ENCODE measurements around the gene HS2ST1.
"Not testable (repeated sequence)": the region's sequence is repeated elsewhere in the genome, so short reads cannot be mapped to it uniquely, and the experiment has no call there.

Gene HS2ST1

GRCh38 chr1:86914601-86914997 lies at the start of gene HS2ST1:
TSS of gene HS2ST1 (plus strand) at chr1:86914635.
- H2AFZ ChIP-seq (ENCODE audit: low read depth, low read length): peak within 1 kb of the TSS; percentile 82
- no peaks in the 10 kb centered on the region for H3K27me3 ChIP-seq (ENCODE audit: insufficient read depth, low read length)
- no peaks in the 10 kb centered on the region for H3K9me3 ChIP-seq (ENCODE audit: low read length)
- H3K4me1 ChIP-seq (ENCODE audit: insufficient read depth, low read length): peaks cover 17% of the 10 kb centered on the region
- peak within 1 kb of the TSS; percentile 98 for H3K4me3 ChIP-seq (ENCODE audit: low read length)
- peaks cover 6% of the 10 kb centered on the region for H3K36me3 ChIP-seq (ENCODE audit: insufficient read depth, low read length)

GRCh38 chr1:86865973-86866637 lies 48.3 kb upstream of the HS2ST1 start:
- H3K27me3 ChIP-seq (ENCODE audit: insufficient read depth, low read length): no peaks in the 10 kb centered on the region
- H3K36me3 ChIP-seq (ENCODE audit: insufficient read depth, low read length): peaks cover 13% of the 10 kb centered on the region
- H3K9me3 ChIP-seq (ENCODE audit: low read length): no peaks in the 10 kb centered on the region

GRCh38 chr1:86866665-86867064 lies 47.8 kb upstream of the HS2ST1 start:
- H3K27me3 ChIP-seq (ENCODE audit: insufficient read depth, low read length): no peaks in the 10 kb centered on the region
- H3K4me1 ChIP-seq (ENCODE audit: insufficient read depth, low read length): no peaks in the 10 kb centered on the region
- H3K4me3 ChIP-seq (ENCODE audit: low read length): no peak overlapping the region

More at GRCh38 chr1:86865973-86866637, 48.3 kb upstream of the HS2ST1 start:
- no peak overlapping the region for H3K4me3 ChIP-seq (ENCODE audit: low read length)
- H2AFZ ChIP-seq (ENCODE audit: low read depth, low read length): no peak overlapping the region
- H3K4me1 ChIP-seq (ENCODE audit: insufficient read depth, low read length): no peaks in the 10 kb centered on the region

GRCh38 chr1:86867278-86867677 lies 47.2 kb upstream of the HS2ST1 start:
- H3K36me3 ChIP-seq (ENCODE audit: insufficient read depth, low read length): peaks cover 13% of the 10 kb centered on the region
- not testable (repeated sequence) for H3K4me3 ChIP-seq (ENCODE audit: low read length); H2AFZ ChIP-seq (ENCODE audit: low read depth, low read length); H3K9me3 ChIP-seq (ENCODE audit: low read length); H3K4me1 ChIP-seq (ENCODE audit: insufficient read depth, low read length); H3K27me3 ChIP-seq (ENCODE audit: insufficient read depth, low read length)

More at GRCh38 chr1:86866665-86867064, 47.8 kb upstream of the HS2ST1 start:
- Histone ChIP-seq H3K9me3 (ENCODE audit: low read length) (no peaks in the 10 kb centered on the region), H3K36me3 (ENCODE audit: insufficient read depth, low read length) (peaks cover 13% of the 10 kb centered on the region), H2AFZ (ENCODE audit: low read depth, low read length) (no peak overlapping the region)

GRCh38 chr1:86868477-86868876 lies 46.0 kb upstream of the HS2ST1 start:
- H3K4me1 ChIP-seq (ENCODE audit: insufficient read depth, low read length): no peaks in the 10 kb centered on the region

GRCh38 chr1:86871001-86871400 lies 43.4 kb upstream of the HS2ST1 start:
- H3K9me3 ChIP-seq (ENCODE audit: low read length): no peaks in the 10 kb centered on the region
- no peak overlapping the region for H2AFZ ChIP-seq (ENCODE audit: low read depth, low read length)
- H3K36me3 ChIP-seq (ENCODE audit: insufficient read depth, low read length): peaks cover 10% of the 10 kb centered on the region
- no peaks in the 10 kb centered on the region for H3K27me3 ChIP-seq (ENCODE audit: insufficient read depth, low read length)
- H3K4me1 ChIP-seq (ENCODE audit: insufficient read depth, low read length): no peaks in the 10 kb centered on the region
- no peak overlapping the region for H3K4me3 ChIP-seq (ENCODE audit: low read length)

More at GRCh38 chr1:86868477-86868876, 46.0 kb upstream of the HS2ST1 start:
- H2AFZ ChIP-seq (ENCODE audit: low read depth, low read length): no peak overlapping the region
- no peak overlapping the region for H3K4me3 ChIP-seq (ENCODE audit: low read length)
- no peaks in the 10 kb centered on the region for H3K9me3 ChIP-seq (ENCODE audit: low read length)
- H3K27me3 ChIP-seq (ENCODE audit: insufficient read depth, low read length): no peaks in the 10 kb centered on the region
- H3K36me3 ChIP-seq (ENCODE audit: insufficient read depth, low read length): peaks cover 13% of the 10 kb centered on the region

GRCh38 chr1:86872086-86872485 lies 42.3 kb upstream of the HS2ST1 start:
- H3K36me3 ChIP-seq (ENCODE audit: insufficient read depth, low read length): peaks cover 11% of the 10 kb centered on the region
- H3K27me3 ChIP-seq (ENCODE audit: insufficient read depth, low read length): no peaks in the 10 kb centered on the region
- H3K9me3 ChIP-seq (ENCODE audit: low read length): no peaks in the 10 kb centered on the region
- H3K4me3 ChIP-seq (ENCODE audit: low read length): no peak overlapping the region
- H3K4me1 ChIP-seq (ENCODE audit: insufficient read depth, low read length): no peaks in the 10 kb centered on the region
- no peak overlapping the region for H2AFZ ChIP-seq (ENCODE audit: low read depth, low read length)

- Histone ChIP-seq H3K4me3 (ENCODE audit: low read length) (no peak overlapping the region), H3K36me3 (ENCODE audit: insufficient read depth, low read length) (peaks cover 30% of the 10 kb centered on the region), H2AFZ (ENCODE audit: low read depth, low read length) (no peak overlapping the region), H3K9me3 (ENCODE audit: low read length) (peaks cover 2% of the 10 kb centered on the region), H3K27me3 (ENCODE audit: insufficient read depth, low read length) (no peaks in the 10 kb centered on the region), H3K4me1 (ENCODE audit: insufficient read depth, low read length) (no peaks in the 10 kb centered on the region)
Measured at GRCh38 chr1:86875722-86876121, 38.7 kb upstream of the HS2ST1 start.

GRCh38 chr1:86887479-86888162 lies 26.8 kb upstream of the HS2ST1 start:
- Histone ChIP-seq H2AFZ (ENCODE audit: low read depth, low read length) (no peak overlapping the region), H3K9me3 (ENCODE audit: low read length) (no peaks in the 10 kb centered on the region), H3K27me3 (ENCODE audit: insufficient read depth, low read length) (no peaks in the 10 kb centered on the region), H3K36me3 (ENCODE audit: insufficient read depth, low read length) (peaks cover 16% of the 10 kb centered on the region), H3K4me3 (ENCODE audit: low read length) (no peak overlapping the region), H3K4me1 (ENCODE audit: insufficient read depth, low read length) (no peaks in the 10 kb centered on the region)

- no peak overlapping the region for H2AFZ ChIP-seq (ENCODE audit: low read depth, low read length)
- no peaks in the 10 kb centered on the region for H3K27me3 ChIP-seq (ENCODE audit: insufficient read depth, low read length)
- peaks cover 13% of the 10 kb centered on the region for H3K36me3 ChIP-seq (ENCODE audit: insufficient read depth, low read length)
- H3K4me3 ChIP-seq (ENCODE audit: low read length): no peak overlapping the region
- H3K9me3 ChIP-seq (ENCODE audit: low read length): no peaks in the 10 kb centered on the region
- no peaks in the 10 kb centered on the region for H3K4me1 ChIP-seq (ENCODE audit: insufficient read depth, low read length)
Measured at GRCh38 chr1:86888327-86888726, 26.1 kb upstream of the HS2ST1 start.

GRCh38 chr1:86899401-86899800 lies 15.0 kb upstream of the HS2ST1 start:
- H3K4me1 ChIP-seq (ENCODE audit: insufficient read depth, low read length); H3K27me3 ChIP-seq (ENCODE audit: insufficient read depth, low read length); H3K9me3 ChIP-seq (ENCODE audit: low read length); H3K4me3 ChIP-seq (ENCODE audit: low read length); H2AFZ ChIP-seq (ENCODE audit: low read depth, low read length): not testable (repeated sequence)
- peaks cover 40% of the 10 kb centered on the region for H3K36me3 ChIP-seq (ENCODE audit: insufficient read depth, low read length)

GRCh38 chr1:86905875-86906274 lies 8.6 kb upstream of the HS2ST1 start:
- H3K4me1 ChIP-seq (ENCODE audit: insufficient read depth, low read length): no peaks in the 10 kb centered on the region
- peaks cover 46% of the 10 kb centered on the region for H3K36me3 ChIP-seq (ENCODE audit: insufficient read depth, low read length)
- no peak overlapping the region for H3K4me3 ChIP-seq (ENCODE audit: low read length)
- H3K27me3 ChIP-seq (ENCODE audit: insufficient read depth, low read length): no peaks in the 10 kb centered on the region
- no peak overlapping the region for H2AFZ ChIP-seq (ENCODE audit: low read depth, low read length)
- peaks cover 2% of the 10 kb centered on the region for H3K9me3 ChIP-seq (ENCODE audit: low read length)

- H3K36me3 ChIP-seq (ENCODE audit: insufficient read depth, low read length): peaks cover 41% of the 10 kb centered on the region
- H2AFZ ChIP-seq (ENCODE audit: low read depth, low read length): no peak overlapping the region
- H3K27me3 ChIP-seq (ENCODE audit: insufficient read depth, low read length): no peaks in the 10 kb centered on the region
Measured at GRCh38 chr1:86906419-86906818, 8.0 kb upstream of the HS2ST1 start.

More at GRCh38 chr1:86906419-86906818, 8.0 kb upstream of the HS2ST1 start:
- H3K9me3 ChIP-seq (ENCODE audit: low read length): peaks cover 2% of the 10 kb centered on the region
- H3K4me1 ChIP-seq (ENCODE audit: insufficient read depth, low read length): no peaks in the 10 kb centered on the region
- no peak overlapping the region for H3K4me3 ChIP-seq (ENCODE audit: low read length)

Measured in neuron (in vitro differentiated cells).